Transverse colon (tissue), 4 donors: ENCODE results near the gene SPPL2C. TPM values are rescaled to one million over a fixed set of nuclear protein-coding genes. Genes with fewer than 3 reads are reported as not detected.

ENCODE experiments used
- DNase-seq: peaks from one replicate; pipeline ENCODE4 v3.0.0-alpha.2; 2019
- H3K27ac ChIP-seq, 4 donors: fragments of 200-600 bp; sonication (generic); 2 replicates each; pipeline ENCODE4 v1.5.1; 2016 to 2018; ENCODE audit warnings: inconsistent platforms in 4 of 4
- H3K27me3 ChIP-seq: fragments of 200-600 bp; sonication (generic); 2 replicates; pipeline ENCODE4 v1.5.1; 2017; ENCODE audit warnings: inconsistent platforms
- H3K36me3 ChIP-seq, 4 donors: fragments of 200-600 bp; sonication (generic); 2 replicates each; pipeline ENCODE4 v1.5.1; 2017 to 2019; ENCODE audit warnings: inconsistent platforms in 4 of 4
- H3K4me1 ChIP-seq, 4 donors: fragments of 200-600 bp; sonication (generic); 2 replicates each; pipeline ENCODE4 v1.5.1; 2017 to 2020; ENCODE audit warnings: inconsistent platforms in 4 of 4
- H3K4me3 ChIP-seq, 4 donors: fragments of 200-600 bp; sonication (generic); 1 replicate in 1 of 4; 2 replicates in 3 of 4; pipeline versions ENCODE4 v1.5.1 to v1.6.1; 2017 to 2019; ENCODE audit warnings: inconsistent platforms in 4 of 4
- H3K9me3 ChIP-seq, 2 donors: fragments of 200-600 bp; sonication (generic); 2 replicates each; pipeline ENCODE4 v1.5.1; 2017 to 2019; ENCODE audit warnings: inconsistent platforms in 2 of 2
- CTCF ChIP-seq, 5 experiments: fragments of 200-600 bp in 3 of 5; fragments of 450-650 bp in 2 of 5; sonication (generic) in 3 of 5; IDR thresholded peaks; 1 replicate in 2 of 5; 2 replicates in 3 of 5; pipeline ENCODE4 v1.5.1; 2016 to 2017; ENCODE audit warnings: antibody characterized with exemption in 5 of 5, inconsistent platforms in 3 of 5, mild to moderate bottlenecking in 2 of 5, moderate library complexity in 1 of 5
- EP300 ChIP-seq: sonication (generic); formaldehyde crosslinking; IDR thresholded peaks from one replicate; pipeline ENCODE4 v1.6.1; 2017; ENCODE audit warnings: antibody characterized with exemption, low read depth
- POLR2A ChIP-seq: fragments of 450-650 bp; IDR thresholded peaks from one replicate; pipeline ENCODE4 v1.6.1; 2016; ENCODE audit warnings: antibody characterized with exemption, mild to moderate bottlenecking, moderate library complexity
- POLR2AphosphoS5 ChIP-seq, 3 donors: sonication (generic); formaldehyde crosslinking; IDR thresholded peaks; one replicate each; pipeline ENCODE4 v1.6.1; 2016; ENCODE audit warnings: antibody characterized with exemption in 3 of 3
- WGBS, 2 donors: methylation state at CpG; one replicate each; pipeline ENCODE4 v1.1.5; 2018; ENCODE audit warnings: low coverage in 1 of 2; 5-methylcytosine and 5-hydroxymethylcytosine counted together
- in situ Hi-C, 4 donors: fragments of 200-750 bp; cut with MboI; loops; one replicate each; pipeline versions ENCODE4 v1.15.0 to v1.15.1; 2017; ENCODE audit warnings: low sequenced_read_pairs in 3 of 4, low pct_ligation_motif_present in 1 of 4, low pct_unique_long_range_greater_than_20kb in 1 of 4
- intact Hi-C: fragments of 100-400 bp; cut with DNase I; formaldehyde crosslinking; loops from one replicate; pipeline ENCODE4 v1.15.1; 2023; ENCODE audit warnings: low total_unique reads
- total RNA-seq, 4 donors: library from RNA; depleted of rRNA; stranded (reverse); fragments of >200 nt; gene quantifications; one replicate each; pipeline ENCODE4 v1.1.0, GENCODE V29; 2016

SPPL2C gene
- total RNA-seq, 4 donors from 2014 or later, result not detected

GRCh38 chr17:45869676-45870341 lies 25.1 kb downstream of the SPPL2C start:
- peaks cover 24% of the 10 kb centered on the region for H3K27me3 ChIP-seq
- H3K9me3 ChIP-seq, result no peaks in the 10 kb centered on the region
- no peak overlapping the region for H3K27ac ChIP-seq
- H3K4me3 ChIP-seq, result no peak overlapping the region
- intact Hi-C loops, result no loop called here
- H3K4me1 ChIP-seq, result no peaks in the 10 kb centered on the region
- in situ Hi-C loops, result no loop called here
- TF ChIP-seq EP300 (no peak), POLR2AphosphoS5 (IDR thresholded peaks at IDR 0.05) (no peak), POLR2A (no peak)
- no peak for DNase-seq
- no peaks in the 10 kb centered on the region for H3K36me3 ChIP-seq
- 47 to 69% methylated on average over 3 to 14 of the region's 14 CpGs for WGBS, 2 donors

DNA sequence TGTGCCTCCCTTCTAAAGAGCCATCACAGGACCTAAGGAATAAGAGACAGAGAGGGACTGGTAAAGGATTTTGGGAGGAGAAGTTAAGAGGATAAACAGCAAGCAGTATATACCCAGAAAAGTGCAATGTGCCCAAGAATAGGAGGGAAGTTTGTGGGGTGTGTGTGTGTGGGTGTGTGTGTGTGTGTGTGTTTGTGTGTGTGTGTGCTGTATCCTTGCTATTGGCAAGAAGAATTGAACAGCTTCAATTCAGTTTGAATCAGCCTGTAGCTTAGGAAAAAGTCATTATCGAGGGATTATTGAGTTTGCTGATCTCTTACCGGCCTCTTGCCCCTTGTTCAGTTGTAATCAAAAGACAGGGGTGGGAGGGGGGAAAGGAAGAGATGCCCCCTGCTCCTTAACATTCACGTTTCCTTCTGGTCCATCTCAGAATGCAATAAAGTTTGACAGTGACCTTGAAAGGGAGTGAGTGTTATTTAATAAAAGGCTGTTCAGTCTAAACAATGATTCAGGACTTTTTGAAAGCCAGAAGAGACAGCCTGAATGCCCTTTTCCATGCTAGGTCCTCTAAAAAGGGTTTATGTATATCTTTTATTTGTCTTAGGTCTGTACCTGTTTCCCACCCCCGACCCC lies 25.8 kb downstream of the SPPL2C start:
- WGBS, 2 donors, result 19 to 24% methylated on average over 3 to 4 of the region's 4 CpGs
- in situ Hi-C loops, result no loop called here

GRCh38 chr17:45871718-45872117 lies 27.0 kb downstream of the SPPL2C start:
- Histone ChIP-seq H3K27me3 (peaks cover 12% of the 10 kb centered on the region), H3K36me3 (no peaks in the 10 kb centered on the region), H3K27ac (no peak overlapping the region), H3K4me3 (no peak overlapping the region), H3K4me1 (no peaks in the 10 kb centered on the region), H3K9me3 (no peaks in the 10 kb centered on the region)
- WGBS, 2 donors, result 73% methylated on average over 5 of the region's 5 CpGs; no CpG with 5 or more reads in 1 of the 2 donors
- intact Hi-C loops, result no loop called here
- no peak for DNase-seq
- no peak for TF ChIP-seq CTCF (IDR thresholded peaks at IDR 0.05)
- no peak for TF ChIP-seq POLR2AphosphoS5 (IDR thresholded peaks at IDR 0.05)
- TF ChIP-seq POLR2A, result no peak
- no peak for TF ChIP-seq EP300
- in situ Hi-C loops, result no loop called here

More for the DNA sequence above, 25.8 kb downstream of the SPPL2C start:
- H3K4me1 ChIP-seq, result no peaks in the 10 kb centered on the region
- no peaks in the 10 kb centered on the region for H3K36me3 ChIP-seq
- no peak for DNase-seq
- intact Hi-C loops, result no loop called here
- H3K27ac ChIP-seq, result no peak overlapping the region
- H3K9me3 ChIP-seq, result no peaks in the 10 kb centered on the region
- H3K4me3 ChIP-seq, result no peak overlapping the region
- TF ChIP-seq EP300 (no peak), CTCF (IDR thresholded peaks at IDR 0.05) (no peak), POLR2A (no peak), POLR2AphosphoS5 (IDR thresholded peaks at IDR 0.05) (no peak)
- peaks cover 25% of the 10 kb centered on the region for H3K27me3 ChIP-seq

- Histone ChIP-seq H3K4me3 (no peak overlapping the region), H3K36me3 (no peaks in the 10 kb centered on the region), H3K9me3 (no peaks in the 10 kb centered on the region), H3K4me1 (no peaks in the 10 kb centered on the region), H3K27me3 (peaks cover 18% of the 10 kb centered on the region), H3K27ac (no peak overlapping the region)
- DNase-seq, result no peak
- in situ Hi-C loops, result no loop called here
- TF ChIP-seq POLR2A (no peak), CTCF (IDR thresholded peaks at IDR 0.05) (no peak), POLR2AphosphoS5 (IDR thresholded peaks at IDR 0.05) (no peak), EP300 (no peak)
- WGBS, 2 donors, result 21% methylated on average over 6 of the region's 6 CpGs; no CpG with 5 or more reads in 1 of the 2 donors
- intact Hi-C loops, result no loop called here
These were observed 29.0 kb downstream of the SPPL2C start for GRCh38 chr17:45873728-45874127.
